Activated naive CD4-positive, alpha-beta T cell treated with Interleukin-2 at 50 U/mL for 16 hours (primary cell): ENCODE data around the gene ZNG1A.
"Not testable (repeated sequence)": the region's sequence is repeated elsewhere in the genome, so short reads cannot be mapped to it uniquely, and the experiment has no call there.

Source experiments
- DNase-seq: peaks from one replicate; pipeline ENCODE4 v3.0.0-alpha.2; 2020

Gene ZNG1A

DNA sequence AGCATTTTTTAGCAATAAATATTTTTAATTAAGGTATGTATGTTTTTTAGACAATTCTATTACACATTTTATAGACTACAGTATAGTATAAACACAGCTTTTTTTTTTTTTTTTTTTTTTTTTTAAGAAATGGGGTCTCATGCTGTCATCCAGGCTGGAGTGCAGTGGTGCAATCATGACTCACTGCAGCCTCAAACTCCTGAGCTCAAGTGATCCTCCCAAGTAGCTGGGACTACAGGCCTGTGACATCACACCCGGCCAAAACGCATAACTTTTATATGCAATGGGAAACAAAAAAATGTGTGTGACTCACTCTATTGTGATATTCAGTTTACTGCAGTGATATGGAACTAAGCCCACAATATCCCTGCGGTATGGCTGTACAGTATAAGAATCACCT lies 9.1 kb downstream of the ZNG1A start:
- DNase-seq, result not testable (repeated sequence)

GRCh38 chr9:159871-160270 lies 19.0 kb downstream of the ZNG1A start:
- not testable (repeated sequence) for DNase-seq

- DNase-seq, result not testable (repeated sequence)
Measured at GRCh38 chr9:151173-151572, 27.7 kb downstream of the ZNG1A start.

- not testable (repeated sequence) for DNase-seq
Measured at GRCh38 chr9:139880-140279, 39.0 kb downstream of the ZNG1A start.

- DNase-seq, result not testable (repeated sequence)
Measured at GRCh38 chr9:117995-118467, 60.8 kb downstream of the ZNG1A start, which contains the start of gene FOXD4. FOXD4 (minus strand) TSS chr9:118417; CDS start chr9:118119, 298 bp downstream.

DNA sequence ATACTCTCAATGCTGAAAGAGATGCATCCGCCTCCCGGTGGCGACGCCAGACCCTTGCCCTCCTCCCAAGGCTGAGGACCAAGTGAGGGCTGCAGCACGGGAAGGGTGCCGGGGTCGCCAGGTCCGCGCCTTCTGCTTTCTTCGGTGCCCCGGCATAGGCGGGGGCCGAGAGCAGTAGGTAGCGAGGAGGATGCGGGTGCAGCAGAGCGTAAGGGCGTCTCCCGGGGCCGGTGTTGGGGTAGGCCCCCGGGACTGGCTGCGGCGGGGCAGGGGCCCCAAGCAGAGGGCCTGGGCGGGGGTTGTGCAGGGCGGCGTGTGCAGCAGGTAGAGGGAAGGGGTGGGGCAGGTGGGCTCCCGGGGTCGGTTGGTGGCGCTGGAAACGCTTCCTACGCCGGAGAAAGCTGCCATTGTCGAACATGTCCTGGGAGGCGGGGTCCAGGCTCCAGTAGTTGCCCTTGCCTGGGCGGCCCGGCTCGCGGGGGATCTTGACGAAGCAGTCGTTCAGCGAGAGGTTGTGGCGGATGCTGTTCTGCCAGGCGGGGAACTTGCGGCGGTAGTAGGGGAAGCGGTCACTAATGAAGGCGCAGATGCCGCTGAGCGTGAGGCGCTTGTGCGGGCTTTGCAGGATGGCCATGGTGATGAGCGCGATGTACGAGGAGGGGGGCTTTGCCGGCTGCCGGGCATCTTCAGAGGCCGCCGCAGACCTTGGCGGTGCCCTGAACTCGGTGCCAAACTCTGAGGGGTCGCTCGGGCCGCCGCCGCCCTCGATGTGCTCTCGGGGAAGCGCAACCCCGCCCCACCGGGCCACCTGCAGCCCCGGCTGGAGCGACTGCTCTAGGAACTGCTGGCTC lies 61.5 kb downstream of the ZNG1A start:
- DNase-seq, result peak; percentile 37

DNA sequence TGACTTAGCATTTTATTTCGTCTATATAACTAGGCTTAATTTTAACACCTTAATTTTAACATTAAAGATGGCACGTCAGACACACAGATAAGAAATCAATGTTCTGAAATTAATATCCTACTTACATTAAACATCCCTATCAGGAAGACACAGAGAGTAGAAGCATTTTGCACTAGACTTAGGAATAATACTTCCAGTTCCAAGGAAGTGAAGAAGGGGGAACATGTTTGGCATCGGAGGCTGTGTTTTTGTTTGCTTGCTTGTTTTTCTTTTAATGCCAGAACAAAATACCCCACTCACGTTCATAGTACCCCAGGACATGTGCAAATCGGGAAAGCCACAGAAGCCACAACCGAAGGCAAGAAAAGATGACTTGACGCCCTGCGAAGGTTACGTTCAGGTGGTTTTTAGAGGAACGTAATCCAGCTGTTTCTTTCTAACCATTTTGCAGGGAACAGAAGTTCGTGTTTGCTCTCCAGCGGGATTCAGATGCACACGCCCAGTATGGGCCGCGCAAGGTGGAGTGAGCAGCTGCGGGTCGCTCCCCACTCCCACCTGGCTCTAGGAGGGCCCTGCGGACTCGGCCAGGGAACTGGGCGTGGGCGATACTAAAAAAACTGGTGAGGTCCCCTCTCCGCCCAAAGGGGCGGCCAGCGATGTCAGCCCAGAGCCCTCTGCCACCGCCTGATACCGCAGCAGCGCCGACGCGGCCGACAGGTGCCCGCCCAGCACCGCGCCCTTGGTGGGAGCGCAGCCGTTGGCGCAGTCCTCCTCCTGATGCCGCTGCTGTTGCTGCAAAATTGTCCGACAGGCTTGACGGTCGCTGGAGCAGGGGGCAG lies 62.4 kb downstream of the ZNG1A start:
- not testable (repeated sequence) for DNase-seq

DNA sequence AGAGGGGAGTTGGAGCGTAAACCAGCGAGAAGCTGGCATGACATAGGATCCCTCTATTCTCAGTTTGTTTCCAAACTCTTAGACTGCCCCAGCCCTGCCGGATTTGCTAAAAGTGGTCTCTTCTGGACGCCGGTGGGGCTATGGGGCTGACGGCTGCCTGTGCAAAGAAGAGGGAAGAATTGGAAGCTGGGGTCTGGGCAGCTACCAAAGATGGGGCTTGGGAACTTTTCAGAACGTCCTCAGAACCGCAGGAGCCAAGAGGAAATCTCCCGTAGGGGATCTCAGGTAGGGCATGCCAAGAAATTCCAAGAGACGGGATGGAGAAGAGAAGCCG lies 63.8 kb downstream of the ZNG1A start:
- DNase-seq, result not testable (repeated sequence)

GRCh38 chr9:114267-115117 lies 64.4 kb downstream of the ZNG1A start:
- not testable (repeated sequence) for DNase-seq

DNA sequence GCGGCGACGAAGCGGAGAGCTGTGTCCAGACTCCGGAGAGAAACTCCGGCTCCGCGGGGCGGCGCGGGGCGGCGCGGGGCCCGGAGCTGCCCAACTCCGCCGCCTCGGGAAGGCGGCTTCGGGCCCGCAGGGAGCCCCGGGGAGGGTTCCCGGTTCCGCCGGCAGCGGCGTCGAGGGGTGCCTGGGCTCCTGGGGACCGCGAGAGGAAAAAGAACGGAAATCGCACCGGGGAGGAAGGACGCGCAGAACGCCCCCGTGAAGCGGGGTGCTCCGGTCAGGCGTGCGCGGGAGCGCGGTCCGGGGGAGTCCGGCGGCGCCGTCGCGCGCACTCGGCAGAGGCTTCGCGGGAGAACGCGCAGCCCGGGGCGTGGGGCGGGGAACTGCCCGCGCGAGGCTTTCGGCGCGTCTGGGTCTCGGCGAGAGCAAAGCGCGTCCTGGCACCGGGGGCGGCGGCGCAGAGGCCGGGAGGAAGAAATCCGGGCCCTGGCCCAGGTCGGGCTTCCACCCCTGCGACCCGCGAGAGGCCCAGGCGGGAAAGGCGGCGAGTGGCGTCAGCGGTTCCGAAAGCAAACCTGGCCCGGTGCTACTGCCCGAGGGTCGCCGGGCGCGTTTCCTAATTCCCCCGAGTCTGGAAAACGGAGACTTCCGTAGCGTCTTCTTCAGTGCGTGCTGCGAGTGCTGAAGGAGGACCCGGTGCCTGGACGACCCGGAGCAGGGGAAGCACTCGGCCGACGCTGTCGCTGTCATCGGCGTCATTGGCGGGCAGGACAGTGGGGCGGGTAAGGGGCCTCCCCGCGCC lies 65.2 kb downstream of the ZNG1A start:
- DNase-seq, result peak; percentile 30

GRCh38 chr9:112589-113467 lies 66.0 kb downstream of the ZNG1A start:
- DNase-seq, result not testable (repeated sequence)

- not testable (repeated sequence) for DNase-seq
Measured at GRCh38 chr9:110672-111071, 68.2 kb downstream of the ZNG1A start.

- not testable (repeated sequence) for DNase-seq
Measured at GRCh38 chr9:109540-109939, 69.3 kb downstream of the ZNG1A start.

- DNase-seq, result not testable (repeated sequence)
Measured at GRCh38 chr9:108742-109495, 69.9 kb downstream of the ZNG1A start.

- not testable (repeated sequence) for DNase-seq
Measured at GRCh38 chr9:105991-106390, 72.9 kb downstream of the ZNG1A start.

GRCh38 chr9:100430-100829 lies 78.4 kb downstream of the ZNG1A start:
- DNase-seq, result not testable (repeated sequence)

DNA sequence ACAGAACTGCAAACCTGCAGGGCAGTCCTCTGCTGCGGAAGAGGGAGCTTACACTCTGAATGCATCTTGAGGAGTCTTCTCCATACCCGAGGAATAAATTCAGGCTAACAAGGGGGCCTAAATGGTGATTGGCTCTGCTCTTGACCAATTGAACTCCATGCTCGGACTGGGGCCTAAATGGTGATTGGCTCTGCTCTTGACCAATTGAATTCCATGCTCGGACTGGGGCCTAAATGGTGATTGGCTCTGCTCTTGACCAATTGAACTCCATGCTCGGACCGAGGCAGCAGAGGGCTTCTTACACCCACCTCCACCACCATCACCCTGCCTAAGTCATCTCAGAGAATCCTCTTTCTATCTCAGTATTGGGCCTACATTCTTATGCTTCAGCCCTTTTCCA lies 79.0 kb downstream of the ZNG1A start:
- not testable (repeated sequence) for DNase-seq

DNA sequence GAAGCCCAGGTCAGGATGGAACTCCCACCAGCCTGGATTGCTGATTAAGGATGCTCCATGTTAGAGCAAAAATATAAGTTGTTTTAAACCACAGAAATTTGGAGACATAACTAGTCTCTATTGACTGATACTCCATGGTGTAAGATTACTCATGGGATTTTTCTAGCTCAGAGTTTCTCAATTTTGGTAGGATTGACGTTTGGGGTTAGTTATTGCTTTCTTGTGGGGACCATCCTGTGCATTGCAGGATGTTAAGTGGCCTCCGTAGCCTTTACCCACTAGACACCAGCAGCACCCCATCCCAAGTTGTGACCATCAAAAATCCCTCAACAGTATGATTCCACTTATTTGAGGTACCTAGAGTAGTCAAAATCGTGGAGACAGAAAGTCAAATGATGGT lies 80.1 kb downstream of the ZNG1A start:
- not testable (repeated sequence) for DNase-seq

DNA sequence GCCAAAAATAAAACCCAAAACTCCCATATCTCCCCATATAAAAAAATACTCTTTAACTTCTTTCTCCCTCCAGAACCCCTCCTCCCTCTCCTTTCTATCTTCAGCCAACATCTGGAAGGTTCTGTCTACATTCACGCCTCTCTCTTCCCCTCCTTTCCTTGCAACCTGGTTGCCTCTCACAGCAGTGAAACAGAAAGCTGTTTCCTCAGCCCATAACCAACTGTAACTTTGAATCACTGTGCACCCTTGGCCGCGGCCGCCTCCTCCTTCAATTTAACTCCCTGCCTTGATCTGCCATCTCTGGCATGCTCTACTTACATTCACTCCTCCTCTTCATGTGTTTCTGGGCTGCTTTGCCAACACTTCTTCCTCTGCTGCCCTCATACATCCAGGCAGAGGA lies 83.9 kb downstream of the ZNG1A start:
- not testable (repeated sequence) for DNase-seq

DNA sequence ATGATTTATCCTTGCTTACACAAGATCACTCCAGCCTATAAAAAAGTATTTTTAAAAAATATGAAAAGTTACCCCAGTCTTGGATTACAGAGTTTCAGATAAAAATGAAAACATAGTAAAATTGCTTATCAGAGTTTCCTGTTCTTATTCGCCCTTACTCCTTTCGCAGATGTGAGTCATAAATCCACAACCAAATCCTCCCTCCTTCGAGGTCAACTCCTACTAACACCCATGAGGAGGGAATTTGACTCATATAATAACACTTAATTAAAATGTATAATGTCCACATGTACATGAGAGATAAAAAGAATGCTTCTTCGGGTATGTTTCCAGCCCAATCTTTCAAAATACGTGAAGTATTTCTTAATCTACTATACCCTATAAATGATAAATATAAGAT lies 84.5 kb downstream of the ZNG1A start:
- DNase-seq, result not testable (repeated sequence)
